HG03039 (cell line): Measurements from ENCODE around the gene FAM110C.
"Not testable (repeated sequence)": the region's sequence is repeated elsewhere in the genome, so short reads cannot be mapped to it uniquely, and the experiment has no call there.

ENCODE experiments used
- ATAC-seq: cut with Tn5 transposase; IDR thresholded peaks from one replicate; pipeline ENCODE4 v1.9.1; 2021; ENCODE audit warnings: mild to moderate bottlenecking, moderate library complexity; ENCODE audit not compliant: unreplicated experiment

FAM110C gene

DNA sequence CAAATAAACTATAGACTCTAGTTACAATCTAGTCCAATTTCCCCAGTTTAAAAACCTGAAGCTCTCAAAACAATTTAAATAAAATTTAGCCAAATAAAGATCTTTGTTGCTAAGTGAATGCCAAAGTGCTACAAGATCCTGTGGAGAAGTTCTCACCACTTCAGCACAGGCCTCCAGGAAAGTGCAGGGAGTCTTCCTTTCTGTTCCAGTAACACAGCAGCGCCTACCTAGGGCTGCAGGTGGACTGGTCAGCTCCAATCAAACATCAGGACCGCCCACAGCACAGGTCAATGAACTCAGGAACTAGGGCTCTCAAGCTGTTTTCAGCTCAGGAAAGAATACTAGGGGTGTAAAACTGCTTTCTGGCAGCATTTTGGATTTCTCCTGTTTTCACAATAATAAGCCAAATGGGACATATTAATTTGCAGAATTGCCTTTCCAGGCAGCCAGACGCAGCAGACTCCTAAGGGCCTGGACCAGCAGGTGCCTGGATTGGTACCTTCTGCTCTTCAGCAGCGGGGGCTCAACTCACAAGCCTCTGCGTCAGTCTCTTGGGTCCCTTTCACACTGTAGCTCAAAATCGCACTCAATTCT, 1.5 kb downstream of the FAM110C start:
- ATAC-seq = no peak

DNA sequence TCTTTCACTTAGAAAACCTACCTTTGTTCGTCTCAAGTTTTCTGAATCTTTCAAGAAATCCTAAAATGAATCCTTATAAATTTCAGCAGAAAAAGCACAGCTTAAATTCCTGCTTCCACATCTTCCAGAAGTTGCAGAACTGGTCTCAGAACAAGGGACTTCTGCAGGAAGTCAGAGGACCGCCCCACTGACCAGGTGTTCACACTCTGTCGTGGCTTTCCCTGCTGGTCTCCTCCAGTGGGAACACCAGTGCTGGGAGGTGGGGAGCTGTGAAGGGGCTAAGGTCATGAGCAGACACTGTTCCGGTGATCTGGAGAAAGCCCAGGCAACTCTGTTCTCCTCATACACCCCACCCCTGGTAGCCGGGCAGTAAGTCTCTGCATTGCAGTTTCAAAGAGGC, 3.5 kb downstream of the FAM110C start:
- no peak for ATAC-seq

DNA sequence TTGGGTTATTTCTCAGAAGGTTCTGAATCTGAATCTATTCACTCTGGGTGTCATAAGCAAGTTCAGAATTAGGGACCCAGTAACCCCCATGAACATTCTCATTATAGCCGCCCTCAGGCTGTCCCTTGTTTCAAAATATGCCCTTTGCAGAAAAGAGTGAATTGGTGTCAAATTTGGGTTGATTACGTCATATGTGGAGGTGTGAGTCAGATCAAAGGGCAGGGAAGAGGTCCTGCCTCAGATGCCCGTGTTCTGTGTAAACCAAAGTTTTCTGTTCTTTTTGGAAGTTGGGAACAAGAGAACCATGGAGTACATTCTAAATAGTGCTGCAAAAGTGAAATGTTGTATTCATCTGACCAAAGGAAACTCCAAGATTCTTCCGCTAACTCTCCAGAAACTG, 5.8 kb downstream of the FAM110C start:
- ATAC-seq = no peak

DNA sequence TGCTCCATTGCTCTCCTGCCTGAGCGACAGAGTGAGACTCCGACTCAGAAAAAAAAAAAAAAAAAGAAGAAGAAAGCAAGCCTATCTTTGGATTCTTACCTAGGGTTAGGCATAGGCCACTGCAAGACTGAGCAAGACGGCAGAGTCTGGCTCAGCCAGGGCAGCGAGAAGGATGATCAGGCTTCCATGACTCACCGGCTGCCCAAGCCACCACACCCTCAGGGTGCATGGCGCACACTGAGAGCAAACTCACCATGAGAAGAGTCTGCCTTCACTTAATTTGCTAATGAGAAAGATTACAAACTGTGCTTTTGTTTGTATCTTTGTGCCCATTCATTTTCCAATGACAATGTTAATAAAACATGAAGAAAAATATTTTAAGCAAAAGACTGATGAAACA, 8.2 kb downstream of the FAM110C start:
- no peak for ATAC-seq

DNA sequence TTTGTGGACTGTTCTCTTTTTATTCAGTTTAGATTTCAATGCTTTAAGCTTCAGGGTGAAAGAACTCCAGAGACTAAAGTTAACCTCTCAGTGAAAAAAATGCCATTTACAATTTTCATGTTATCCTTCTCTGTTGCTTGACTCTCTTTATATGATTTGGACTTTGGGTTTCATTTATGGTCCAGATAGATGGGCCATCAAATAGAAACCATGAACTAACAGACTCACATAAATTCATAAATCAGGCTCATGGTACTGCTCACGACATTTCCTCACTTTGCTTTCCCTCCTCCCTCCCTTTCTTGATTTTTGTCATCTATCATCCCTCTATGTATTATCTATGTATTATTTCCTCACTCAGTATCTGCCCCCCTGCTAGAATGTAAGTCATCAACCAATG, 10.0 kb downstream of the FAM110C start:
- no peak for ATAC-seq

DNA sequence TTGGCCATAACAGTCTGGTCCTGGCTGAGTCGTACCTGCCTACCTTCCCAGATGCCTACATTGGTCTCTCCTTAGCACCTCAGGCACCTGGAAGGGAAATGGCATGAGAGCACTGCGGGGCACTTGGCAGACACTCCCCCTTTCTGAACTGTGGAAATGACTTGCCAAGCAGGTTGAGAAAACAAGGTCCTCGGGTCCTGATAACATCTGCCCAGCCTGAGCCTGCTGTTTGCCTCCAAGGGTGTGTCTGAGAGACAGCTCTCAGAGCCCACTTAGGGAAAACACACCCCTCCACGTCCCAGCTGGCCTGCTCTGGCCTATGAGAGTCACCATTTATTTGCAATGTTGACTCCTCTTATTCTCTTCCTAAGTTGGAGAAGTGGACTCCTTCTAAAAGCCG, 10.5 kb downstream of the FAM110C start:
- ATAC-seq = no peak

DNA sequence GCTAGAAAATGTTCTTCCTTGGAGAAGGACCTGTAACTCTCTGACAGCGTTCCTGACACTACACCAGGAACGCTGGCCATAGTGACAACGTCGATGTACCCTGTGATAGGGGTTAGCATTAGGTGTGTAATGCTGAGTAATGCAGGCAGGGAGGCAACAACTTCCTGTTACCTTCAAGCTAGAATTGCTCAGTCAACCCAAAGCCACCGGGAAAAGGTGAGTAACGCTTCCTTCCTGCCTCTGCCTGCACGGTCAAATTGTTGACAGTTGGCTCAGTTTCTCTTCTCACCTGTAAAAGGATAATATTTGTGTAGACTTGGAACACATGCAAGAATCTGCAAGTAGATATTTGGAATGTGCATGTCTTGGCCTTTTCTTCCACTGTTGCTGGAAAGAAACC, 12.7 kb downstream of the FAM110C start:
- no peak for ATAC-seq

DNA sequence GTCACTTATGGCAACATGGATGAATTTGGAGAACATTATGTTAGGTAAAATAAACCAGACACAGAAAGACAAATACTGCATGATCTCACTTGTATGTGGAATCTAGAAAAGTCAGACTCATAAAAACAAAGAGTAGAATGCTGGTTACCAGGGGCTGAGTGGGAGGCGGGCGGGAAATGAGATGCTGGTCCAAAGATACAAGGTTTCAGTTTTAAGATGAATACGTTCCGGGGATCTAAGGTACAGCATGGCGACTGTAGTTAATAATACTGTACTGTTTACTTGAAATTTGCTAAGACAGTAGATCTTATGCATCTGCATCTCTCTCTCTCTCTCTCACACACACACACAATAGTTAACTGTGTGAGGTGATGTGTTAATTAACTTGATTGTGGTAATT, 14.2 kb downstream of the FAM110C start:
- ATAC-seq = no peak

DNA sequence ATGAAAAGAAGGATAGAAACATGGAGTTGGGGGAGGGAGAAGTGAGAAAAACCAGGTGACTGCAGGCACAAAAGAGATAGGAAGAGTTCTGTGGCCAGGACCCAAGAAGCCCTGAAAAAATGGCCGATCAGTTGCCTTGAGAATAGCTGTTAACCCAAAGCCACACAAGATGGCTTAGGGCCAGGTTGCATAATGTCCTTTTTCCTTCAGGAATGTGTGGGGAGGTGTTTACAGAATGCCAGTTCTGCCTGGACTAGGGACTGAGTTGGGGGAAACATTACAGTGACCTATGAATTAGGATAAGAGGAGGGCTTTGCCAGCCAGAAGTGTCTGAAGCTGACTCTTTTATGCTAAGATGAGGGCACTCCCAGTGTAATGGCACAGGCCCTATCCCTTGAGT, 17.1 kb downstream of the FAM110C start:
- ATAC-seq = no peak

DNA sequence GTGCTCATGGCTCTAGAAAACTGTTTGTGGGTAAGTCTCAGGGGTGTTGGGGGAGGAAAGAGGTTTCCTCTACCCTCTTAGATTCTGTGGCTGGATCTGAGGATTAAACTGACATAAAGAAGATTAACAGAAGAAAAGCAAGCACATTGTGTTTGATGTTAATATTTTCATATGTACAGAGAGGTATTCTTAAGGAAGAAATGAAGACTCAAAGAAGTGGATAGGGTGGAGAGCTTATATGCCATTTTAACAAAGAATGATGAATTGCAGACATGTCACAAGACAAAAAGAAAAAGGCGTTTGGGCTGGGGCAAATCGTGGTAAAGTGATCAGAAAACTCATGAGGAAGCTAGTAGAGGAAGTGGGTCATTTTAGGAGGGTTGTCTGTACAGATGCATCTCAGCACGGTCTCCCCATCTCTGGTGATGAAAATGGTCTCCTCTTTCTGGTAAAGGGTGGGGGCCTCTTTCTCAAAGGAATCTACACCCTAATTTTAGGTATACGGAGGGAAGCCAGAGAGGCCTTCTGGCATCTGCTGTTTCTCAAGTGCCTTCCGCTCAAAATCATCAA, 17.8 kb downstream of the FAM110C start:
- no peak for ATAC-seq

DNA sequence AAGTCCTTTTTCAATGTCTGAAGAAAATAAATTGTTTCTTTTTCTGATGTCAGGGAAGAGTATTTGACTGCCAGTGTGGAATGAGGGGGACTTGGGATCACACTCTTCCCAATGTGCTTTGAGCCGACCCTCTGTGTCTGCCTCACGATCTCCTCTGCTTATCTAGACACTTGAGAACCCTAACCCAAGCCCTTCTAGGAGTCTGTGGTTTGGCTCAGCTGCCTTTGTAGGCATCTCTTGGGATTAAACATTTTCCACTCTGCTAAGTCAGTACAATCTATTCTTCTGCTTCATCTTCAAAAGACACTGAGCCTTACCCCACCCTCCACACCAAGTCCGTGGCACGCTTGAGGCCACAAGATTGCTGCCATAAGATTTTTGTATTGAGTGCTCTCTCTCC, 19.4 kb downstream of the FAM110C start:
- ATAC-seq = no peak

DNA sequence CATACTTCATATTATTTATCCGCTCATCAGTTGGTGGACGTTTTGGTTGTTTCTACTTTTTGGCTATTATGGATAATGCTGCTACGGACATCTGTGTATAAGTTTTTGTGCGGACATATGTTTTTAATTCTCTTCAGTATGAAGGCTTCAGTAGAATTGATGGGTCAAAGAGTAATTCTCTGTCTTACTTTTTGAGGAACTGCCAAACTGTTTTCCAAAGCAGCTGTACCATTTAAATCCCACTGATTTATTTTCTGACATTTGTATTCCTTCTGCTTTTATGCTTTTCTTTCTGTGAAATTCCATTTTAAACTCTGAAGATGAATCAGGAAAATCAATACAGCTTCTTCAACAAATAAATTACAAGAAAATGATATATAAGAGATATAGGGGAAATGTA, 20.8 kb downstream of the FAM110C start:
- no peak for ATAC-seq

DNA sequence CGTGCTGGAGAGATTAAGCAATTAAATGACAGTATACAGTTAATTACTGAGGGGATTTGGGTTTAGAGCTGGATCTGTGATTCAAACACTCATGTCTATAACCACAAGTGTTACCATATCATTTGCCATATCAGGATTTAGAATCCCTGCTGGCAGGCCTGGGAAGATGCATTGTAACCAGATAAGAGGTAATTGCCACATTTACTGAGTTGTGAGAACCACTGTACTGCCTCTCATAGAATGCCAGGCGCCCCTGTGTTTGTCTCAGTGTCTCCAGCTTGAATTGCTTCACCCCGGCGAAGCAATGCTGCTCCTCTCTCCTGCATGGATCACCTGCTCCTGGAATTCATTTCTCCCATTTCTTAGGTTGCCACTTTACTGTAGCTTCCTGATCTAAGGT, 21.7 kb downstream of the FAM110C start:
- not testable (repeated sequence) for ATAC-seq

DNA sequence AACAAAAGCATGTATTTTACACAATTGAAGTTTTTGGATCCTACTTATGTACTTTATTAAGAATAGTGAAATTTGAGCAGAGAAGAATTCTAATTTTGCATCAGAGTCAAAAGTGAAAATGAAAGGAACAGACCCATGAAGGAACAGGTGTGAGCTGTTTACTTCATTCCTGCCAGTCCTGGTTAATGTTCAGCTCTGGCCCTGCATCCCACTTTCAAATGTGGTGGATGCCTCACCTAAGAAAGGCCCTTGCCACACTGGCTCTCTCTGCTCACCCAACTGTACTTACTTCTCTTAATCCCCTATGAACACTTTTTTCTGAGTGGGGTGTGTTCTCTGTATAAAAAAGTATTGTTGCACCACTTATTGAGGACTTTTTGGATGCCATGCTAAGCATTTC, 22.2 kb downstream of the FAM110C start:
- ATAC-seq = no peak

DNA sequence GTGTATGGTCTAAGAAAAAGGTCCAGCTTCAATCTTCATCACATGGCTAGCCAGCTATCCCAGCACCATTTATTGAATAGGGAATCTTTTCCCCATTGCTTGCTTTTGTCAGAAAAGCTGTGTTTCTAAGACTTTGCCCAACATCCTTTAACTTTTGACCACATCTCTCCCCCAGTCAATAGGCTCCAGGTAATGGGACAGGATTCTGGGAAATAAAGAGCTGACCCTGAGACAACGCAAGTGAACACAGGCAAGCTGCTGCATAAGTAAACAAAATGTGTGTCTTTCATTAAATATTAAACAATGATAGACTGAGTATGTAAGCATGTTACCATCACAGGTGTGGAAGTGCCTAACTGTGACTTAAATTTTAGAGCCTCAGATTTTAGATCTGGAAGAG, 23.0 kb downstream of the FAM110C start:
- ATAC-seq = no peak

DNA sequence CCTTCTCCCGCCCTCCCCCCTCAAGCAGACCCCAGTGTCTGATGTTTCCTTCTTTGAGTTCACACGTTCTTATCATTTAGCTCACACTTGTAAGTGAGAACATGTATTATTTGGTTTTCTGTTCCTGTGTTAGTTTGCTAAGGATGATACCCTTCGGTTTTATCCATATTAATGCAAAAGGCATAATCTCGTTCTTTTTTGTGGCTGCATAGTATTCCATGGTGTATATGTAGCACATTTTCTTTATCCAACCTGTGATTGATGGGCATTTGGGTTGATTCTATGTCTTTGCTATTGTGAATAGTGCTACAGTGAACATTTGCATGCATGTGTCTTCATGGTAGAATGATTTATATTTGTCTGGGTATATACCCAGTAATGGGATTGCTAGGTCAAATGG, 24.1 kb downstream of the FAM110C start:
- not testable (repeated sequence) for ATAC-seq

DNA sequence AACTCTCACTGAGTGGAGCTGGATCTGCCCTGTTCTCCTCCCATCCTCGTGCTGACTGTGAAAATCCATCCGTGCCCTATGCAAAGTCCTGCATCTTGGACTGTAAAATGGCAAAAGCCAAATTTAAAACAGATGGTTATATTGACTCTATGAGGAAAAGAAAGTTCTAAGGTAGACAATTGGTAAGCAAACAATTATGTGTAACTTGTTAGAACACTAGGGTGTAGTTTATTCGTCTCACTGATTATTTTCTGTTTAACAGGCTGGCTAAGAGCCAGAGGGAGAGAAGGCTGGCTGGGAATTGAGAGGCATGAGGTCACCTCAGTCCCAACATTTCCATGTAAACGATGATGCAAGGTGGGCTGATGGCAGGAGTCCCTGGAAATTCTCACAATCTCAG, 26.0 kb downstream of the FAM110C start:
- not testable (repeated sequence) for ATAC-seq

DNA sequence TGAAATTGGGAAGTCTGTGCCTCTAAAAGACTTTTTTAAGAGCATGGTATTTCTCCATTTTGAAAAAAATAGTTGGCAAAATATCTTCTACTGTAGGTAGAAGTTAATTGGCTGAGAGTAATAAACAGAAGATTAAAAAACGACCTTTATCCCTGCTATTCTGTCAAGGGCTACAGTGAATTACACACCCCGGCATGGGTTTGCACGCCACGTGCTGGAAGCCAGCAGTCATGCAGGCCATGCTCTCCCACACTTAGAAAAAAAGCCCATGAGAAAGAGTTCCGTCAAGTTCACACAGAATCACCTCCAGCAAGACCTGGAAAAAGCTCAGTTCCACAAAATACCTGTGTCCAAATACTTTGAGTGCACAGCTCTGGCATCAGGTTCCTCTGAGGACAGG, 26.8 kb downstream of the FAM110C start:
- ATAC-seq = no peak

DNA sequence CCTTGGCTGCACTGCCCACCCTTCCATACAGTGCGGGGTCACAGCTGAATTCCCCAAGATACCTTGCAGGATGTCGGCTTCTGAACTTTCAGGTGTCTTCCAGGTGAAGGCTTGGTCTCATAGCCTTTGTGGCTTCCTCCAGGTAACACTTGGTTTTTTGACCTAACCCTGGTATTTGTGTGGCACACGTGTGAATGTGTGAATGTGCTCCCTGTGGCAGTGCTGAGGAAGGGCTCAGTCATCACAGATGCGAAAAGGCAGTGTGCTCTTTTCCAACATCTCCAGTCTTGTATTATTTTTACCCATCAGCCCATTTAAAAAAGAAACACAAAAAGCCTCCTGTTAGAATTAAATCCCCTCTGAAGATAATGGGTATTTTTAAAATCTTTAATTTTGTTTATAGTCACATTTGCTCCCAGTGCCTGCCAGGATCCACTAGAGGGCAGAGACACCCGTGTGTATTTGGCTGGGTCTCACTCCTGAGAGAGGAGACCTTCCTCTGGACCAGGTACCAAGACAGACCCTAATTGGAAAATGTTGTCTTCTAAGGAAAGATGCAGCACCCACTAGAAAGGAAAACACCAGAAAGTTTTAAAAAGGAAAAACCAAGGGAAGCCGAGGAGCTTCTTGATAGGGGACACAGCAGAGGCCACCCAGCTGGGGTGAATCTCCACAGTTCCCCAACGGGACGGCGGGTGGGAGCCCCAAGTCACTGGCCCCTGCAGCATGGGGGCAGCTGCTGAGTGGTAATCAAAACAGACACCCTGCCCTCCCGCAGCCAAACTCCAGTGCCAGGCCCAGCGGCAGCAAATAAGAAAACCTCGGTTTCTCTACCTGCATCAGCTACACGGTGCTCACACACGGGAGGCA, 27.7 kb downstream of the FAM110C start:
- ATAC-seq = no peak

DNA sequence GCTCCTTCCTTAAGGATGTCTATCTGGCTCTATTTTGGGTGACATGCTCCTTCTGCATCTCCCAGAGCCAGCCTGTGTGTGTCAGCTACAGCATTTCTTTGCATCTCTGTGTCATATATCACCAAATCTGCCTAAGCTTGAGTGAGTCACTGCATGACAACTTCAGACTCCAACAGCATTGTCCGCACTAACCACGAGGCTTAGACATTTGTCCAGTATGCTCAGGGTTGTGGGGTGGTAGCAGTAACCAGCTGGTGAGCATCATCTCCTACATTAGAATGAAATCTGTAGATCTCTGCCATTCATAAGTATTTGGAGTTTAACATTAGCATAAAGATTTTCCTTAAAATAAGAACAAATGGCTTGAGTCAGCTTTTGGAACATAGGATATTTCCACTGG, 30.4 kb downstream of the FAM110C start:
- not testable (repeated sequence) for ATAC-seq

DNA sequence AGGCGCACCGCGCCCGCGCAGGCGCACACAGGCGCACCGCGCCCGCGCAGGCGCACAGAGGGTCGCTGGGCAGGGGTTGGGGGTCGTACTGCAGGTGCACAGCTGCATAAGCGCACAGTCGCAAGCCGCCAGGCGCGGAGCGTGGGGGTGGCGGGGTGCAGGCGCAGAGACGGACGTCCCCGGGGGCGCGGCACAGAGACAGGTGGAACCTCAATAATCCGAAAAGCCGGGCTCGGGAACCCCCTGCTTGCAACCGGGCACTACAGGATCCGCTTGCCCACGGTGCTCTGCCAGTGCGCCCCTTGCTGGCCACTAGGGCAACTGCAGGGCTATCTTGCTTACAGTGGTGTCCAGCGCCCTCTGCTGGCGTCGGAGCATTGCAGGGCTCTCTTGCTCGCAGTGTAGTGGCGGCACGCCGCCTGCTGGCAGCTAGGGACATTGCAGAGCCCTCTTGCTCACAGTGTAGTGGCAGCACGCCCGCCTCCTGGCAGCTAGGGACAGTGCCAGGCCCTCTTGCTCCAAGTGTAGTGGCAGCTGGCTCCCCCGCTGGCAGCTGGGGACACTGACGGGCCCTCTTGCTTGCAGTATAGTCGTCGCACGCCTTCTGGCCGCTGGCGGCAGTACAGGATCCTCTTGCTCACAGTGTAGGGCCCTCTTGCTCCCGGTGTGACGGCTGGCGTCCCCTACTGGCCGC, 34.9 kb downstream of the FAM110C start:
- no peak for ATAC-seq
